GM23338 (cell line): Measurements from ENCODE around the gene GPR61. TPM values are rescaled to one million over a fixed set of nuclear protein-coding genes. Genes with fewer than 3 reads are reported as not detected.

Source experiments
- ATAC-seq: fragments of 200-7000 bp; cut with Tn5 transposase; 3 replicates; pipeline ENCODE4 v1.9.1; 2020
- DNase-seq: peaks from one replicate; pipeline ENCODE4 v3.0.0-alpha.2; 2015; ENCODE audit warnings: low spot score
- H2AFZ ChIP-seq: fragments of 200-600 bp; sonication (generic); 2 replicates; pipeline ENCODE4 v1.8.0; 2016; ENCODE audit warnings: antibody characterized with exemption, mild to moderate bottlenecking, moderate library complexity
- H3F3A ChIP-seq: fragments of 200-600 bp; sonication (generic); replicated peaks from 2 replicates; pipeline ENCODE4 v1.8.0; 2017; ENCODE audit warnings: antibody characterized with exemption, mixed run types, low read depth
- H3K27ac ChIP-seq: fragments of 200-600 bp; sonication (generic); 2 replicates; pipeline ENCODE4 v1.6.1; 2016; ENCODE audit warnings: low read depth
- H3K27me3 ChIP-seq: fragments of 200-600 bp; sonication (generic); 2 replicates; pipeline ENCODE4 v1.8.0; 2016; ENCODE audit warnings: mild to moderate bottlenecking, mixed run types, moderate library complexity; ENCODE audit not compliant: insufficient read depth
- H3K36me3 ChIP-seq: fragments of 200-600 bp; sonication (generic); 2 replicates; pipeline ENCODE4 v1.8.0; 2016; ENCODE audit warnings: mild to moderate bottlenecking; ENCODE audit not compliant: insufficient read depth
- H3K4me1 ChIP-seq: fragments of 200-600 bp; sonication (generic); 2 replicates; pipeline ENCODE4 v1.8.0; 2016; ENCODE audit warnings: mild to moderate bottlenecking, moderate library complexity; ENCODE audit not compliant: insufficient read depth
- H3K4me2 ChIP-seq: fragments of 200-600 bp; sonication (generic); 2 replicates; pipeline ENCODE4 v1.7.1; 2017; ENCODE audit warnings: mixed run types
- H3K4me3 ChIP-seq: fragments of 200-600 bp; sonication (generic); 2 replicates; pipeline ENCODE4 v1.6.1; 2016; ENCODE audit warnings: mixed run types
- H3K79me2 ChIP-seq: fragments of 200-600 bp; sonication (generic); replicated peaks from 2 replicates; pipeline ENCODE4 v1.8.0; 2017; ENCODE audit warnings: mild to moderate bottlenecking; ENCODE audit not compliant: insufficient read depth
- H3K9me2 ChIP-seq: fragments of 200-600 bp; sonication (generic); 2 replicates; pipeline ENCODE4 v1.8.0; 2017; ENCODE audit not compliant: insufficient read depth
- H4K20me1 ChIP-seq: fragments of 200-600 bp; sonication (generic); replicated peaks from 2 replicates; pipeline ENCODE4 v1.8.0; 2017; ENCODE audit warnings: mild to moderate bottlenecking; ENCODE audit not compliant: insufficient read depth
- H3K27ac Mint-ChIP-seq: 2 replicates; pipeline ENCODE4 v1.8.0; 2020; ENCODE audit warnings: inconsistent platforms, mild to moderate bottlenecking, moderate library complexity, mixed read lengths
- H3K27me3 Mint-ChIP-seq: 3 replicates; pipeline ENCODE4 v1.8.0; 2022; ENCODE audit warnings: low read depth, mild to moderate bottlenecking, moderate library complexity, mixed read lengths, inconsistent platforms; ENCODE audit not compliant: insufficient read depth, poor library complexity
- H3K36me3 Mint-ChIP-seq: 3 replicates; pipeline ENCODE4 v1.8.0; 2021; ENCODE audit warnings: low read depth, mild to moderate bottlenecking, inconsistent platforms, moderate library complexity, mixed read lengths
- H3K4me1 Mint-ChIP-seq: 3 replicates; pipeline ENCODE4 v1.8.0; 2020; ENCODE audit warnings: mild to moderate bottlenecking, inconsistent platforms, mixed read lengths
- H3K4me3 Mint-ChIP-seq: 3 replicates; pipeline ENCODE4 v1.8.0; 2021; ENCODE audit warnings: moderate library complexity, mild to moderate bottlenecking, inconsistent platforms, mixed read lengths
- H3K9me3 Mint-ChIP-seq: 3 replicates; pipeline ENCODE4 v1.8.0; 2020; ENCODE audit warnings: moderate library complexity, mild to moderate bottlenecking, inconsistent platforms, mixed read lengths
- CREB1 ChIP-seq: fragments of 250-450 bp; sonication (Bioruptor Pico); IDR thresholded peaks from 2 replicates; pipeline ENCODE4 v1.5.0; 2020; ENCODE audit warnings: low read depth, mild to moderate bottlenecking, moderate library complexity
- EZH2 ChIP-seq: fragments of 200-600 bp; sonication (generic); IDR thresholded peaks from one replicate; pipeline ENCODE4 v1.8.0; 2017; ENCODE audit warnings: antibody characterized with exemption, mild to moderate bottlenecking, low read depth; ENCODE audit not compliant: unreplicated experiment
- EZH2phosphoT487 ChIP-seq: fragments of 200-600 bp; sonication (generic); IDR thresholded peaks from one replicate; pipeline ENCODE4 v1.8.1; 2018; ENCODE audit warnings: antibody characterized with exemption; ENCODE audit not compliant: unreplicated experiment
- JUNB ChIP-seq: IDR thresholded peaks from one replicate; pipeline ENCODE4 v1.6.1; 2016; ENCODE audit warnings: antibody characterized with exemption; ENCODE audit not compliant: unreplicated experiment
- NANOG ChIP-seq: IDR thresholded peaks from 2 replicates; pipeline ENCODE4 v1.6.1; 2016; ENCODE audit warnings: antibody characterized with exemption, borderline replicate concordance
- POLR2AphosphoS5 ChIP-seq: IDR thresholded peaks from 2 replicates; pipeline ENCODE4 v1.6.1; 2016; ENCODE audit warnings: antibody characterized with exemption, low read depth
- STAT1 ChIP-seq: IDR thresholded peaks from one replicate; pipeline ENCODE4 v1.6.1; 2016; ENCODE audit warnings: antibody characterized with exemption; ENCODE audit not compliant: unreplicated experiment
- ZNF114 ChIP-seq: fragments of 250-450 bp; sonication (Bioruptor Pico); IDR thresholded peaks from 2 replicates; pipeline ENCODE4 v1.5.0; 2020; ENCODE audit warnings: mild to moderate bottlenecking, moderate library complexity
- ZNF331 ChIP-seq: fragments of 250-450 bp; sonication (Bioruptor Pico); IDR thresholded peaks from 2 replicates; pipeline ENCODE4 v1.5.0; 2020; ENCODE audit warnings: low read depth, mild to moderate bottlenecking, moderate library complexity
- polyA plus RNA-seq: library from polyadenylated mRNA; unstranded; fragments of >200 nt; fragmentation: Nextera tagmentation; extraction: Ambion mirVana; gene quantifications from 2 replicates; pipeline ENCODE4 v1.2.1, GENCODE V29; 2016
- total RNA-seq: library from RNA; depleted of rRNA; stranded (reverse); fragments of >200 nt; shearing (Covaris generic); gene quantifications from 2 replicates; pipeline ENCODE4 v1.2.3, GENCODE V29; 2014
- TF ChIP-seq, protein P1 (sequence below): fragments of 250-450 bp; sonication (Bioruptor Pico); IDR thresholded peaks from 2 replicates; pipeline ENCODE4 v1.5.0; 2020; ENCODE audit warnings: mild to moderate bottlenecking, moderate library complexity
- TF ChIP-seq, protein P2 (sequence below): IDR thresholded peaks from 2 replicates; pipeline ENCODE4 v1.6.1; 2016; ENCODE audit warnings: antibody characterized with exemption
- TF ChIP-seq, protein P3 (sequence below), 2 experiments: fragments of 200-600 bp in 1 of 2; sonication (generic) in 1 of 2; conservative IDR thresholded peaks; 2 replicates each; pipeline versions ENCODE4 v1.5.1 to v1.6.1; 2016 to 2017; ENCODE audit warnings: antibody characterized with exemption in 2 of 2, low read depth in 2 of 2, mild to moderate bottlenecking in 2 of 2, moderate library complexity in 1 of 2
- TF ChIP-seq, protein P4 (sequence below): IDR thresholded peaks from one replicate; pipeline ENCODE4 v1.6.1; 2018; ENCODE audit warnings: antibody characterized with exemption; ENCODE audit not compliant: unreplicated experiment

The GPR61 gene
- total and polyA plus RNA-seq, 2 experiments from 2014 or later: 0.13 TPM; not detected in 1

DNA sequence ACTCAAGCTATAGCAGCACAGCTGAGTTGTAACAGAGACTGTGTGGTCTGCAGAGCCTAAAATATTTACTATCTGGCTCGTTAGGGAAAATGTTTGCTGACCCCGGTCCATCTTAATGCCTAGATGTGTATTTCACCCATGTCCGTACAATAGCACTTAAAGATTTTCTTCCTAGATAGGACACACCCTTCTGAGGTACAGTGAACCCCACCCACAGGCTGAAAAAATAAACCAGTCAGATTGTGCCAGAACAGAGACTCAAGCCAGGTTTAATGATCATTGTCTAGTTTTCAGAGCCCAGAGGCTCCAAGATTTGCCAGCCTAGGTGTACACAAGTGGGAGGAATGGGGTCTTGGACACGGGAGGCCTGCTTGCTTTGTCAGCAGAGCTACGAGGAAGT lies 35.7 kb upstream of the GPR61 start:
- ATAC-seq: no peak
- peaks cover under 1% of the 10 kb centered on the region for H3K27me3 Mint-ChIP-seq
- H3K36me3 ChIP-seq: no peaks in the 10 kb centered on the region

More for the DNA sequence above, 35.7 kb upstream of the GPR61 start:
- peaks cover 11% of the 10 kb centered on the region for H3K27me3 ChIP-seq
- no peaks in the 10 kb centered on the region for H3F3A ChIP-seq
- H2AFZ ChIP-seq: no peak overlapping the region
- peaks cover 4% of the 10 kb centered on the region; the same call in 1 of the 2 replicates for H3K4me1 ChIP-seq
- no peaks in the 10 kb centered on the region for H3K9me3 Mint-ChIP-seq
- H3K9me2 ChIP-seq: no peaks in the 10 kb centered on the region; the same call in 1 of the 2 replicates
- peaks cover 2% of the 10 kb centered on the region; the same call in 2 of the 3 replicates for H3K36me3 Mint-ChIP-seq
- H3K27ac ChIP-seq: no peak overlapping the region
- no peak overlapping the region for H3K4me3 ChIP-seq
- no peak overlapping the region for H3K27ac Mint-ChIP-seq
- H3K4me3 Mint-ChIP-seq: no peak overlapping the region
- peaks cover 18% of the 10 kb centered on the region for H3K4me1 Mint-ChIP-seq
- no peaks in the 10 kb centered on the region for H4K20me1 ChIP-seq
- TF ChIP-seq JUNB (no peak), CREB1 (CRISPR knock-in tag) (no peak), EZH2phosphoT487 (no peak), EZH2 (no peak), ZNF114 (CRISPR knock-in tag) (no peak), ZNF331 (no peak), POLR2AphosphoS5 (no peak), STAT1 (no peak), NANOG (no peak)
- TF ChIP-seq, protein P1, sequence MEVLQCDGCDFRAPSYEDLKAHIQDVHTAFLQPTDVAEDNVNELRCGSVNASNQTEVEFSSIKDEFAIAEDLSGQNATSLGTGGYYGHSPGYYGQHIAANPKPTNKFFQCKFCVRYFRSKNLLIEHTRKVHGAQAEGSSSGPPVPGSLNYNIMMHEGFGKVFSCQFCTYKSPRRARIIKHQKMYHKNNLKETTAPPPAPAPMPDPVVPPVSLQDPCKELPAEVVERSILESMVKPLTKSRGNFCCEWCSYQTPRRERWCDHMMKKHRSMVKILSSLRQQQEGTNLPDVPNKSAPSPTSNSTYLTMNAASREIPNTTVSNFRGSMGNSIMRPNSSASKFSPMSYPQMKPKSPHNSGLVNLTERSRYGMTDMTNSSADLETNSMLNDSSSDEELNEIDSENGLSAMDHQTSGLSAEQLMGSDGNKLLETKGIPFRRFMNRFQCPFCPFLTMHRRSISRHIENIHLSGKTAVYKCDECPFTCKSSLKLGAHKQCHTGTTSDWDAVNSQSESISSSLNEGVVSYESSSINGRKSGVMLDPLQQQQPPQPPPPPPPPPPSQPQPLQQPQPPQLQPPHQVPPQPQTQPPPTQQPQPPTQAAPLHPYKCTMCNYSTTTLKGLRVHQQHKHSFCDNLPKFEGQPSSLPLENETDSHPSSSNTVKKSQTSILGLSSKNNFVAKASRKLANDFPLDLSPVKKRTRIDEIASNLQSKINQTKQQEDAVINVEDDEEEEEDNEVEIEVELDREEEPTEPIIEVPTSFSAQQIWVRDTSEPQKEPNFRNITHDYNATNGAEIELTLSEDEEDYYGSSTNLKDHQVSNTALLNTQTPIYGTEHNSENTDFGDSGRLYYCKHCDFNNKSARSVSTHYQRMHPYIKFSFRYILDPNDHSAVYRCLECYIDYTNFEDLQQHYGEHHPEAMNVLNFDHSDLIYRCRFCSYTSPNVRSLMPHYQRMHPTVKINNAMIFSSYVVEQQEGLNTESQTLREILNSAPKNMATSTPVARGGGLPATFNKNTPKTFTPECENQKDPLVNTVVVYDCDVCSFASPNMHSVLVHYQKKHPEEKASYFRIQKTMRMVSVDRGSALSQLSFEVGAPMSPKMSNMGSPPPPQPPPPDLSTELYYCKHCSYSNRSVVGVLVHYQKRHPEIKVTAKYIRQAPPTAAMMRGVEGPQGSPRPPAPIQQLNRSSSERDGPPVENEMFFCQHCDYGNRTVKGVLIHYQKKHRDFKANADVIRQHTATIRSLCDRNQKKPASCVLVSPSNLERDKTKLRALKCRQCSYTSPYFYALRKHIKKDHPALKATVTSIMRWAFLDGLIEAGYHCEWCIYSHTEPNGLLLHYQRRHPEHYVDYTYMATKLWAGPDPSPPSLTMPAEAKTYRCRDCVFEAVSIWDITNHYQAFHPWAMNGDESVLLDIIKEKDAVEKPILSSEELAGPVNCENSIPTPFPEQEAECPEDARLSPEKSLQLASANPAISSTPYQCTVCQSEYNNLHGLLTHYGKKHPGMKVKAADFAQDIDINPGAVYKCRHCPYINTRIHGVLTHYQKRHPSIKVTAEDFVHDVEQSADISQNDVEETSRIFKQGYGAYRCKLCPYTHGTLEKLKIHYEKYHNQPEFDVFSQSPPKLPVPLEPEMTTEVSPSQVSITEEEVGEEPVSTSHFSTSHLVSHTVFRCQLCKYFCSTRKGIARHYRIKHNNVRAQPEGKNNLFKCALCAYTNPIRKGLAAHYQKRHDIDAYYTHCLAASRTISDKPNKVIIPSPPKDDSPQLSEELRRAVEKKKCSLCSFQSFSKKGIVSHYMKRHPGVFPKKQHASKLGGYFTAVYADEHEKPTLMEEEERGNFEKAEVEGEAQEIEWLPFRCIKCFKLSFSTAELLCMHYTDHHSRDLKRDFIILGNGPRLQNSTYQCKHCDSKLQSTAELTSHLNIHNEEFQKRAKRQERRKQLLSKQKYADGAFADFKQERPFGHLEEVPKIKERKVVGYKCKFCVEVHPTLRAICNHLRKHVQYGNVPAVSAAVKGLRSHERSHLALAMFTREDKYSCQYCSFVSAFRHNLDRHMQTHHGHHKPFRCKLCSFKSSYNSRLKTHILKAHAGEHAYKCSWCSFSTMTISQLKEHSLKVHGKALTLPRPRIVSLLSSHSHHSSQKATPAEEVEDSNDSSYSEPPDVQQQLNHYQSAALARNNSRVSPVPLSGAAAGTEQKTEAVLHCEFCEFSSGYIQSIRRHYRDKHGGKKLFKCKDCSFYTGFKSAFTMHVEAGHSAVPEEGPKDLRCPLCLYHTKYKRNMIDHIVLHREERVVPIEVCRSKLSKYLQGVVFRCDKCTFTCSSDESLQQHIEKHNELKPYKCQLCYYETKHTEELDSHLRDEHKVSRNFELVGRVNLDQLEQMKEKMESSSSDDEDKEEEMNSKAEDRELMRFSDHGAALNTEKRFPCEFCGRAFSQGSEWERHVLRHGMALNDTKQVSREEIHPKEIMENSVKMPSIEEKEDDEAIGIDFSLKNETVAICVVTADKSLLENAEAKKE (CRISPR knock-in tag): no peak
- TF ChIP-seq, protein P2, sequence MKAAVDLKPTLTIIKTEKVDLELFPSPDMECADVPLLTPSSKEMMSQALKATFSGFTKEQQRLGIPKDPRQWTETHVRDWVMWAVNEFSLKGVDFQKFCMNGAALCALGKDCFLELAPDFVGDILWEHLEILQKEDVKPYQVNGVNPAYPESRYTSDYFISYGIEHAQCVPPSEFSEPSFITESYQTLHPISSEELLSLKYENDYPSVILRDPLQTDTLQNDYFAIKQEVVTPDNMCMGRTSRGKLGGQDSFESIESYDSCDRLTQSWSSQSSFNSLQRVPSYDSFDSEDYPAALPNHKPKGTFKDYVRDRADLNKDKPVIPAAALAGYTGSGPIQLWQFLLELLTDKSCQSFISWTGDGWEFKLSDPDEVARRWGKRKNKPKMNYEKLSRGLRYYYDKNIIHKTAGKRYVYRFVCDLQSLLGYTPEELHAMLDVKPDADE: no peak
- TF ChIP-seq, protein P3, sequence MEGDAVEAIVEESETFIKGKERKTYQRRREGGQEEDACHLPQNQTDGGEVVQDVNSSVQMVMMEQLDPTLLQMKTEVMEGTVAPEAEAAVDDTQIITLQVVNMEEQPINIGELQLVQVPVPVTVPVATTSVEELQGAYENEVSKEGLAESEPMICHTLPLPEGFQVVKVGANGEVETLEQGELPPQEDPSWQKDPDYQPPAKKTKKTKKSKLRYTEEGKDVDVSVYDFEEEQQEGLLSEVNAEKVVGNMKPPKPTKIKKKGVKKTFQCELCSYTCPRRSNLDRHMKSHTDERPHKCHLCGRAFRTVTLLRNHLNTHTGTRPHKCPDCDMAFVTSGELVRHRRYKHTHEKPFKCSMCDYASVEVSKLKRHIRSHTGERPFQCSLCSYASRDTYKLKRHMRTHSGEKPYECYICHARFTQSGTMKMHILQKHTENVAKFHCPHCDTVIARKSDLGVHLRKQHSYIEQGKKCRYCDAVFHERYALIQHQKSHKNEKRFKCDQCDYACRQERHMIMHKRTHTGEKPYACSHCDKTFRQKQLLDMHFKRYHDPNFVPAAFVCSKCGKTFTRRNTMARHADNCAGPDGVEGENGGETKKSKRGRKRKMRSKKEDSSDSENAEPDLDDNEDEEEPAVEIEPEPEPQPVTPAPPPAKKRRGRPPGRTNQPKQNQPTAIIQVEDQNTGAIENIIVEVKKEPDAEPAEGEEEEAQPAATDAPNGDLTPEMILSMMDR (conservative IDR thresholded peaks at IDR 0.05; ENCODE audit: low read depth in 2 of 2): no peak
- TF ChIP-seq, protein P4, sequence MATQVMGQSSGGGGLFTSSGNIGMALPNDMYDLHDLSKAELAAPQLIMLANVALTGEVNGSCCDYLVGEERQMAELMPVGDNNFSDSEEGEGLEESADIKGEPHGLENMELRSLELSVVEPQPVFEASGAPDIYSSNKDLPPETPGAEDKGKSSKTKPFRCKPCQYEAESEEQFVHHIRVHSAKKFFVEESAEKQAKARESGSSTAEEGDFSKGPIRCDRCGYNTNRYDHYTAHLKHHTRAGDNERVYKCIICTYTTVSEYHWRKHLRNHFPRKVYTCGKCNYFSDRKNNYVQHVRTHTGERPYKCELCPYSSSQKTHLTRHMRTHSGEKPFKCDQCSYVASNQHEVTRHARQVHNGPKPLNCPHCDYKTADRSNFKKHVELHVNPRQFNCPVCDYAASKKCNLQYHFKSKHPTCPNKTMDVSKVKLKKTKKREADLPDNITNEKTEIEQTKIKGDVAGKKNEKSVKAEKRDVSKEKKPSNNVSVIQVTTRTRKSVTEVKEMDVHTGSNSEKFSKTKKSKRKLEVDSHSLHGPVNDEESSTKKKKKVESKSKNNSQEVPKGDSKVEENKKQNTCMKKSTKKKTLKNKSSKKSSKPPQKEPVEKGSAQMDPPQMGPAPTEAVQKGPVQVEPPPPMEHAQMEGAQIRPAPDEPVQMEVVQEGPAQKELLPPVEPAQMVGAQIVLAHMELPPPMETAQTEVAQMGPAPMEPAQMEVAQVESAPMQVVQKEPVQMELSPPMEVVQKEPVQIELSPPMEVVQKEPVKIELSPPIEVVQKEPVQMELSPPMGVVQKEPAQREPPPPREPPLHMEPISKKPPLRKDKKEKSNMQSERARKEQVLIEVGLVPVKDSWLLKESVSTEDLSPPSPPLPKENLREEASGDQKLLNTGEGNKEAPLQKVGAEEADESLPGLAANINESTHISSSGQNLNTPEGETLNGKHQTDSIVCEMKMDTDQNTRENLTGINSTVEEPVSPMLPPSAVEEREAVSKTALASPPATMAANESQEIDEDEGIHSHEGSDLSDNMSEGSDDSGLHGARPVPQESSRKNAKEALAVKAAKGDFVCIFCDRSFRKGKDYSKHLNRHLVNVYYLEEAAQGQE: no peak
- DNase-seq: no peak
- no peaks in the 10 kb centered on the region for H3K79me2 ChIP-seq
- H3K4me2 ChIP-seq: no peak overlapping the region
